B cell (primary cell): ENCODE data around the gene VAMP1. TPM values are rescaled to one million over a fixed set of nuclear protein-coding genes. Genes with fewer than 3 reads are reported as not detected.
A peak's percentile ranks its signal among the peaks of the same experiment; 100 is the strongest.

Experiments
- ATAC-seq: fragments of 200-7000 bp; cut with Tn5 transposase; one replicate; pipeline ENCODE4 v1.10.0; 2021; ENCODE audit warnings: low read depth, mild to moderate bottlenecking, moderate number of reproducible peaks, moderate library complexity
- CTCF ChIA-PET: fragments of 350-600 bp; sonication (Branson Sonifier 250); formaldehyde crosslinking; loops from one replicate; lab custom pipeline; 2021; ENCODE audit warnings: antibody characterized with exemption, inconsistent platforms; lab: Charles Lee
- POLR2A ChIA-PET: fragments of 350-600 bp; sonication (Branson Sonifier 250); formaldehyde crosslinking; loops from one replicate; lab custom pipeline; 2021; ENCODE audit warnings: antibody characterized with exemption; lab: Charles Lee
- DNase-seq: peaks from one replicate; pipeline ENCODE4 v3.0.0; 2013
- H2AFZ ChIP-seq: 2 replicates; pipeline ENCODE4 v1.6.1; 2012; ENCODE audit warnings: mild to moderate bottlenecking, low read depth, low read length; ENCODE audit not compliant: insufficient read depth, poor library complexity, severe bottlenecking
- H3K27ac ChIP-seq, 2 donors: 1 replicate in 1 of 2; 2 replicates in 1 of 2; pipeline ENCODE4 v1.5.1; 2012 to 2013; ENCODE audit warnings: low read length in 2 of 2, mild to moderate bottlenecking in 2 of 2, moderate library complexity in 1 of 2
- H3K27me3 ChIP-seq, 4 experiments: fragments of 200-600 bp in 1 of 4; sonication (generic) in 1 of 4; replicated peaks in 1 of 4; 1 replicate in 2 of 4; 2 replicates in 2 of 4; pipeline versions ENCODE4 v1.6.1 to v1.7.0; 2013 to 2016; ENCODE audit warnings: low read length in 3 of 4, mild to moderate bottlenecking in 2 of 4, mixed read lengths in 1 of 4, moderate library complexity in 1 of 4; ENCODE audit not compliant: insufficient read depth in 4 of 4, control insufficient read depth in 3 of 4; ENCODE audit errors: control extremely low read depth in 1 of 4
- H3K36me3 ChIP-seq, 2 experiments: replicated peaks in 1 of 2; 1 replicate in 1 of 2; 2 replicates in 1 of 2; pipeline versions ENCODE4 v1.6.1 to v1.7.1; 2013; ENCODE audit warnings: low read length in 1 of 2; ENCODE audit not compliant: insufficient read depth in 2 of 2, control insufficient read depth in 1 of 2; ENCODE audit errors: control extremely low read depth in 1 of 2, extremely low read depth in 1 of 2
- H3K4me1 ChIP-seq, 2 donors: fragments of 200-600 bp in 1 of 2; sonication (generic) in 1 of 2; 1 replicate in 1 of 2; 2 replicates in 1 of 2; pipeline versions ENCODE4 v1.5.1 to v1.6.1; 2013 to 2017; ENCODE audit warnings: low read length in 2 of 2; ENCODE audit not compliant: control insufficient read depth in 2 of 2, insufficient read depth in 2 of 2
- H3K4me2 ChIP-seq: replicated peaks from 2 replicates; pipeline ENCODE3; 2012; ENCODE audit warnings: mild to moderate bottlenecking, low read depth, low read length; ENCODE audit not compliant: poor library complexity, severe bottlenecking
- H3K4me3 ChIP-seq, 5 experiments: fragments of 200-600 bp in 1 of 5; sonication (generic) in 1 of 5; 1 replicate in 3 of 5; 2 replicates in 2 of 5; pipeline versions ENCODE4 v1.5.1 to v1.7.0; 2011 to 2016; ENCODE audit warnings: low read length in 4 of 5, mild to moderate bottlenecking in 4 of 5, low read depth in 2 of 5, control low read depth in 1 of 5, moderate library complexity in 1 of 5; ENCODE audit not compliant: insufficient read depth in 1 of 5; ENCODE audit errors: control extremely low read depth in 1 of 5, extremely low read depth in 1 of 5
- H3K79me2 ChIP-seq: fragments of 200-600 bp; sonication (generic); one replicate; pipeline ENCODE4 v1.6.0; 2016; ENCODE audit warnings: low read length; ENCODE audit not compliant: control insufficient read depth, insufficient read depth
- H3K9ac ChIP-seq: fragments of 200-600 bp; sonication (generic); 2 replicates; pipeline ENCODE4 v1.6.1; 2017; ENCODE audit warnings: mild to moderate bottlenecking, low read length, moderate library complexity
- H3K9me3 ChIP-seq, 3 donors: one replicate each; pipeline versions ENCODE4 v1.6.1 to v1.7.1; 2013; ENCODE audit warnings: low read length in 2 of 3; ENCODE audit not compliant: control insufficient read depth in 2 of 3, insufficient read depth in 1 of 3; ENCODE audit errors: control extremely low read depth in 1 of 3
- H4K20me1 ChIP-seq: 2 replicates; pipeline ENCODE4 v1.6.0; 2012; ENCODE audit warnings: mild to moderate bottlenecking, low read length; ENCODE audit not compliant: insufficient read depth, control insufficient read depth, poor library complexity, severe bottlenecking
- H3K27ac Mint-ChIP-seq: one replicate; pipeline ENCODE4 v1.8.0; 2021; ENCODE audit warnings: mixed read lengths
- H3K27me3 Mint-ChIP-seq: one replicate; pipeline ENCODE4 v1.8.0; 2021; ENCODE audit warnings: mixed read lengths
- H3K4me1 Mint-ChIP-seq: one replicate; pipeline ENCODE4 v1.8.0; 2021; ENCODE audit warnings: mixed read lengths
- H3K4me3 Mint-ChIP-seq: one replicate; pipeline ENCODE4 v1.8.0; 2021; ENCODE audit warnings: mixed read lengths
- H3K9me3 Mint-ChIP-seq: one replicate; pipeline ENCODE4 v1.8.0; 2022; ENCODE audit warnings: mixed read lengths; ENCODE audit not compliant: insufficient read depth
- CTCF ChIP-seq: fragments of 200-600 bp; IDR thresholded peaks from one replicate; pipeline ENCODE4 v1.8.0; 2022; ENCODE audit warnings: antibody characterized with exemption, mild to moderate bottlenecking
- EZH2 ChIP-seq: IDR thresholded peaks from 2 replicates; pipeline ENCODE4 v1.6.1; 2012; ENCODE audit warnings: borderline replicate concordance, low read depth, mild to moderate bottlenecking, moderate library complexity, low read length; ENCODE audit not compliant: insufficient read depth, poor library complexity, severe bottlenecking
- WGBS: methylation state at CpG from one replicate; pipeline ENCODE4 v1.1.5; 2013; ENCODE audit warnings: missing lambda C conversion rate; ENCODE audit not compliant: insufficient coverage; 5-methylcytosine and 5-hydroxymethylcytosine counted together
- intact Hi-C: fragments of 100-400 bp; cut with micrococcal nuclease; formaldehyde crosslinking; loops from one replicate; pipeline ENCODE4 v1.10.0; 2022
- polyA plus RNA-seq: library from polyadenylated mRNA; depleted of rRNA; stranded (reverse); fragments of >200 nt; gene quantifications from 2 replicates; pipeline ENCODE4 v1.2.3, GENCODE V29; 2012
- total RNA-seq, 2 donors: library from RNA; stranded (reverse); fragments of 120-200 nt in 1 of 2; gene quantifications; 1 replicate in 1 of 2; 2 replicates in 1 of 2; pipeline versions ENCODE4 v1.2.3 to v1.2.4, GENCODE V29; 2013 to 2022

Gene VAMP1
- total and polyA plus RNA-seq, 2 donors (not counting 1 experiment from before 2014, with no cell fraction given) = 62.4 to 98.9 TPM

- CTCF ChIA-PET = interaction anchor here (1.0 to 3.3 kb wide), 4 partner anchors 13 to 27 kb away, joined by 3 to 14 read pairs (median 8); no protein-coding TSS in a partner anchor
- Mint-ChIP-seq H3K9me3 (no peaks in the 10 kb centered on the region), H3K4me1 (peaks cover 23% of the 10 kb centered on the region), H3K27ac (no peak overlapping the region), H3K4me3 (no peak overlapping the region), H3K27me3 (no peaks in the 10 kb centered on the region)
- peaks cover 12 to 22% of the 10 kb centered on the region in 2 donors for H3K4me1 ChIP-seq
- no peaks in the 10 kb centered on the region for H3K79me2 ChIP-seq
- no peaks in the 10 kb centered on the region for H3K36me3 ChIP-seq
- H4K20me1 ChIP-seq = no peaks in the 10 kb centered on the region
- no peak overlapping the region for H3K4me2 ChIP-seq
- no peak overlapping the region for H3K9ac ChIP-seq
- DNase-seq (no peak), ATAC-seq (no peak)
- no peak overlapping the region for H3K27ac ChIP-seq
- intact Hi-C loops = no loop called here
- no peak overlapping the region for H2AFZ ChIP-seq
- TF ChIP-seq EZH2 = no peak
- no peak for TF ChIP-seq CTCF
- 96% methylated on average over 9 of the region's 12 CpGs for WGBS
- H3K9me3 ChIP-seq = no peaks in the 10 kb centered on the region
- H3K27me3 ChIP-seq = no peaks in the 10 kb centered on the region
- POLR2A ChIA-PET = interaction anchor here (0.6 to 0.8 kb wide), 2 partner anchors 17 to 18 kb away, joined by 3 to 5 read pairs; no protein-coding TSS in a partner anchor
- no peak overlapping the region for H3K4me3 ChIP-seq
These were observed 32.1 kb downstream of the VAMP1 start for GRCh38 chr12:6438345-6438744.

- Histone ChIP-seq H3K4me3 (no peak overlapping the region), H3K4me1 (peaks cover 12 to 22% of the 10 kb centered on the region in 2 donors), H4K20me1 (no peaks in the 10 kb centered on the region), H3K9ac (no peak overlapping the region), H3K4me2 (no peak overlapping the region), H3K27me3 (no peaks in the 10 kb centered on the region), H2AFZ (no peak overlapping the region), H3K36me3 (no peaks in the 10 kb centered on the region), H3K9me3 (no peaks in the 10 kb centered on the region), H3K79me2 (no peaks in the 10 kb centered on the region), H3K27ac (no peak overlapping the region)
- no peak overlapping the region for H3K4me3 Mint-ChIP-seq
- ATAC-seq (no peak), DNase-seq (no peak)
- ChIA-PET CTCF (interaction anchor here (3.3 kb wide), 1 partner anchor 28 kb away, joined by 12 read pairs; no protein-coding TSS in a partner anchor), POLR2A (interaction anchor here (0.6 kb wide), 1 partner anchor 10 kb away, joined by 3 read pairs; no protein-coding TSS in a partner anchor)
- H3K27me3 Mint-ChIP-seq = no peaks in the 10 kb centered on the region
- H3K9me3 Mint-ChIP-seq = no peaks in the 10 kb centered on the region
- H3K4me1 Mint-ChIP-seq = peaks cover 23% of the 10 kb centered on the region
- intact Hi-C loops = no loop called here
- TF ChIP-seq CTCF = no peak
- TF ChIP-seq EZH2 = no peak
- peak overlapping the region; percentile 20 for H3K27ac Mint-ChIP-seq
- 85% methylated on average over 3 of the region's 3 CpGs for WGBS
These were observed 32.9 kb downstream of the VAMP1 start for GRCh38 chr12:6437586-6437985.
